Activated T-cell treated with anti-CD3 and anti-CD28 coated beads, Interleukin-2, amount 50 U/mL, for 24 hours (primary cell): ENCODE measurements around the gene STRIP1.
A peak's percentile ranks its signal among the peaks of the same experiment; 100 is the strongest.
"Not testable (repeated sequence)": the region's sequence is repeated elsewhere in the genome, so short reads cannot be mapped to it uniquely, and the experiment has no call there.

Source experiments
- DNase-seq: peaks from one replicate; pipeline ENCODE4 v3.0.0-alpha.2; 2020
- H3K27ac Mint-ChIP-seq: 2 replicates; pipeline ENCODE4 v1.8.0; 2020; ENCODE audit warnings: mild to moderate bottlenecking, mixed read lengths
- H3K27me3 Mint-ChIP-seq: 2 replicates; pipeline ENCODE4 v1.8.0; 2020; ENCODE audit warnings: mixed read lengths
- H3K36me3 Mint-ChIP-seq: 2 replicates; pipeline ENCODE4 v1.8.0; 2020; ENCODE audit warnings: low read depth, mixed read lengths
- H3K4me1 Mint-ChIP-seq: 2 replicates; pipeline ENCODE4 v1.8.0; 2020; ENCODE audit warnings: low read depth, mixed read lengths
- H3K4me3 Mint-ChIP-seq: 2 replicates; pipeline ENCODE4 v1.8.0; 2020; ENCODE audit warnings: mild to moderate bottlenecking, moderate library complexity, mixed read lengths
- H3K9me3 Mint-ChIP-seq: 2 replicates; pipeline ENCODE4 v1.8.0; 2020; ENCODE audit warnings: mixed read lengths

STRIP1 gene

GRCh38 chr1:110024613-110025012, 9.8 kb upstream of the STRIP1 start:
- Mint-ChIP-seq H3K4me3 (no peak overlapping the region), H3K4me1 (peaks cover under 1% of the 10 kb centered on the region), H3K27me3 (no peaks in the 10 kb centered on the region), H3K36me3 (peaks cover 56% of the 10 kb centered on the region), H3K27ac (no peak overlapping the region), H3K9me3 (no peaks in the 10 kb centered on the region)
- no peak for DNase-seq

GRCh38 chr1:110030687-110031086, 3.7 kb upstream of the STRIP1 start:
- peak overlapping the region; percentile 93 for H3K27ac Mint-ChIP-seq
- H3K9me3 Mint-ChIP-seq, H3K27me3 Mint-ChIP-seq, H3K36me3 Mint-ChIP-seq: not testable (repeated sequence)
- H3K4me3 Mint-ChIP-seq, result peak overlapping the region; percentile 77
- H3K4me1 Mint-ChIP-seq, result peaks cover 41% of the 10 kb centered on the region
- peak; percentile 49 for DNase-seq

- Mint-ChIP-seq H3K27ac (no peak overlapping the region), H3K36me3 (peaks cover 19% of the 10 kb centered on the region), H3K27me3 (no peaks in the 10 kb centered on the region), H3K4me3 (no peak overlapping the region), H3K9me3 (no peaks in the 10 kb centered on the region), H3K4me1 (peaks cover 55% of the 10 kb centered on the region)
- DNase-seq, result no peak
Observed at GRCh38 chr1:110032327-110032726, 2.1 kb upstream of the STRIP1 start.

- Mint-ChIP-seq H3K4me3 (peak overlapping the region; percentile 86), H3K36me3 (peaks cover 29% of the 10 kb centered on the region), H3K4me1 (peaks cover 55% of the 10 kb centered on the region), H3K27ac (peak overlapping the region; percentile 94), H3K27me3 (no peaks in the 10 kb centered on the region), H3K9me3 (no peaks in the 10 kb centered on the region)
- no peak for DNase-seq
Observed at GRCh38 chr1:110033421-110033820, 1.0 kb upstream of the STRIP1 start.

- H3K9me3 Mint-ChIP-seq, result no peaks in the 10 kb centered on the region
- no peaks in the 10 kb centered on the region for H3K27me3 Mint-ChIP-seq
- H3K4me3 Mint-ChIP-seq, result peak overlapping the region; percentile 86
- H3K27ac Mint-ChIP-seq, result peak overlapping the region; percentile 94
- peaks cover 35% of the 10 kb centered on the region for H3K36me3 Mint-ChIP-seq
- peaks cover 55% of the 10 kb centered on the region for H3K4me1 Mint-ChIP-seq
- DNase-seq, result no peak
Observed at GRCh38 chr1:110034040-110034450, 379 bp upstream of the STRIP1 start.

GRCh38 chr1:110035236-110035752, 870 bp downstream of the STRIP1 start:
- Mint-ChIP-seq H3K4me1 (peaks cover 54% of the 10 kb centered on the region), H3K4me3 (peak overlapping the region; percentile 86), H3K36me3 (peaks cover 48% of the 10 kb centered on the region), H3K27me3 (no peaks in the 10 kb centered on the region), H3K27ac (peak overlapping the region; percentile 83), H3K9me3 (no peaks in the 10 kb centered on the region)
- DNase-seq, result no peak

GRCh38 chr1:110038271-110038670, 3.8 kb downstream of the STRIP1 start:
- no peaks in the 10 kb centered on the region for H3K9me3 Mint-ChIP-seq
- peaks cover 77% of the 10 kb centered on the region for H3K36me3 Mint-ChIP-seq
- H3K4me1 Mint-ChIP-seq, result peaks cover 40% of the 10 kb centered on the region
- no peak for DNase-seq
- H3K4me3 Mint-ChIP-seq, result no peak overlapping the region
- no peaks in the 10 kb centered on the region for H3K27me3 Mint-ChIP-seq
- H3K27ac Mint-ChIP-seq, result no peak overlapping the region

GRCh38 chr1:110039641-110040040, 5.2 kb downstream of the STRIP1 start:
- peaks cover 90% of the 10 kb centered on the region for H3K36me3 Mint-ChIP-seq
- H3K9me3 Mint-ChIP-seq, result no peaks in the 10 kb centered on the region
- H3K4me3 Mint-ChIP-seq, result no peak overlapping the region
- DNase-seq, result no peak
- H3K27ac Mint-ChIP-seq, result no peak overlapping the region
- no peaks in the 10 kb centered on the region for H3K27me3 Mint-ChIP-seq
- peaks cover 30% of the 10 kb centered on the region for H3K4me1 Mint-ChIP-seq

- no peaks in the 10 kb centered on the region for H3K9me3 Mint-ChIP-seq
- H3K27ac Mint-ChIP-seq, result peak overlapping the region; percentile 52
- H3K36me3 Mint-ChIP-seq, result peaks cover 92% of the 10 kb centered on the region
- peaks cover 26% of the 10 kb centered on the region for H3K4me1 Mint-ChIP-seq
- H3K27me3 Mint-ChIP-seq, result no peaks in the 10 kb centered on the region
- H3K4me3 Mint-ChIP-seq, result no peak overlapping the region
- DNase-seq, result no peak
Observed at GRCh38 chr1:110040548-110040947, 6.1 kb downstream of the STRIP1 start.

- H3K9me3 Mint-ChIP-seq, result no peaks in the 10 kb centered on the region
Observed at GRCh38 chr1:110043016-110043415, 8.6 kb downstream of the STRIP1 start.

GRCh38 chr1:110047463-110047862, 13.0 kb downstream of the STRIP1 start:
- Mint-ChIP-seq H3K36me3 (peaks cover 97% of the 10 kb centered on the region), H3K4me3 (no peak overlapping the region), H3K4me1 (no peaks in the 10 kb centered on the region), H3K27me3 (no peaks in the 10 kb centered on the region), H3K9me3 (no peaks in the 10 kb centered on the region), H3K27ac (no peak overlapping the region)
- no peak for DNase-seq

More at GRCh38 chr1:110043016-110043415, 8.6 kb downstream of the STRIP1 start:
- Mint-ChIP-seq H3K27ac (no peak overlapping the region), H3K36me3 (peaks cover 97% of the 10 kb centered on the region), H3K27me3 (no peaks in the 10 kb centered on the region), H3K4me1 (peaks cover 10% of the 10 kb centered on the region), H3K4me3 (no peak overlapping the region)
- DNase-seq, result no peak

- Mint-ChIP-seq H3K4me1 (no peaks in the 10 kb centered on the region), H3K4me3 (no peak overlapping the region), H3K27ac (peak overlapping the region; percentile 20), H3K27me3 (no peaks in the 10 kb centered on the region), H3K36me3 (peaks cover 97% of the 10 kb centered on the region), H3K9me3 (no peaks in the 10 kb centered on the region)
- no peak for DNase-seq
Observed at GRCh38 chr1:110048240-110048639, 13.8 kb downstream of the STRIP1 start.

- Mint-ChIP-seq H3K27ac (no peak overlapping the region), H3K9me3 (no peaks in the 10 kb centered on the region), H3K36me3 (peaks cover 97% of the 10 kb centered on the region), H3K4me1 (no peaks in the 10 kb centered on the region), H3K27me3 (no peaks in the 10 kb centered on the region), H3K4me3 (no peak overlapping the region)
- no peak for DNase-seq
Observed at GRCh38 chr1:110048923-110049601, 14.6 kb downstream of the STRIP1 start.

- Mint-ChIP-seq H3K27ac (no peak overlapping the region), H3K4me3 (no peak overlapping the region), H3K27me3 (no peaks in the 10 kb centered on the region), H3K9me3 (no peaks in the 10 kb centered on the region), H3K36me3 (peaks cover 99% of the 10 kb centered on the region), H3K4me1 (no peaks in the 10 kb centered on the region)
- no peak for DNase-seq
Observed at GRCh38 chr1:110049801-110050601, 15.6 kb downstream of the STRIP1 start.
